MM.1S (cell line): Measurements from ENCODE around the gene PRR35.

Experiments
- DNase-seq: peaks from one replicate; pipeline ENCODE4 v3.0.0-alpha.2; 2015
- H2AFZ ChIP-seq: fragments of 300-600 bp; sonication (generic); 2 replicates; pipeline ENCODE4 v1.6.0; 2016; ENCODE audit warnings: antibody characterized with exemption, low read length
- H3F3A ChIP-seq: fragments of 300-600 bp; sonication (generic); 2 replicates; pipeline ENCODE4 v1.6.1; 2016; ENCODE audit warnings: mild to moderate bottlenecking, antibody characterized with exemption, low read length, moderate library complexity, mixed read lengths; ENCODE audit not compliant: insufficient read depth
- H3K27ac ChIP-seq: fragments of 300-600 bp; sonication (generic); 2 replicates; pipeline ENCODE4 v1.5.1; 2016; ENCODE audit warnings: mild to moderate bottlenecking, low read length
- H3K27me3 ChIP-seq: fragments of 300-600 bp; sonication (generic); replicated peaks from 2 replicates; pipeline ENCODE4 v1.6.0; 2016; ENCODE audit warnings: low read length; ENCODE audit not compliant: insufficient read depth
- H3K36me3 ChIP-seq: fragments of 300-600 bp; sonication (generic); replicated peaks from 2 replicates; pipeline ENCODE4 v1.6.1; 2016; ENCODE audit warnings: mild to moderate bottlenecking, low read length, mixed read lengths; ENCODE audit not compliant: insufficient read depth
- H3K4me1 ChIP-seq: fragments of 300-600 bp; sonication (generic); 2 replicates; pipeline ENCODE4 v1.6.1; 2016; ENCODE audit warnings: low read length, mixed read lengths
- H3K4me2 ChIP-seq: fragments of 300-600 bp; sonication (generic); 2 replicates; pipeline ENCODE4 v1.6.0; 2016; ENCODE audit warnings: low read depth, low read length
- H3K4me3 ChIP-seq: fragments of 300-600 bp; sonication (generic); 2 replicates; pipeline ENCODE4 v1.5.1; 2016; ENCODE audit warnings: low read length, mixed read lengths
- H3K79me2 ChIP-seq: fragments of 300-600 bp; sonication (generic); 2 replicates; pipeline ENCODE4 v1.6.1; 2016; ENCODE audit warnings: mixed run types, low read length, mixed read lengths
- H3K9ac ChIP-seq: fragments of 300-600 bp; sonication (generic); 2 replicates; pipeline ENCODE4 v1.6.1; 2016; ENCODE audit warnings: low read length, mixed read lengths
- H3K9me2 ChIP-seq: fragments of 300-600 bp; sonication (generic); replicated peaks from 2 replicates; pipeline ENCODE4 v1.6.1; 2016; ENCODE audit warnings: mild to moderate bottlenecking, low read length, mixed read lengths; ENCODE audit not compliant: insufficient read depth
- H3K9me3 ChIP-seq: fragments of 300-600 bp; sonication (generic); replicated peaks from 2 replicates; pipeline ENCODE4 v1.6.1; 2016; ENCODE audit warnings: mild to moderate bottlenecking, low read length, mixed read lengths; ENCODE audit not compliant: insufficient read depth
- H4K20me1 ChIP-seq: fragments of 300-600 bp; sonication (generic); 2 replicates; pipeline ENCODE4 v1.6.1; 2016; ENCODE audit warnings: mild to moderate bottlenecking, low read length, moderate library complexity, mixed read lengths; ENCODE audit not compliant: insufficient read depth
- CTCF ChIP-seq: fragments of 300-600 bp; sonication (generic); IDR thresholded peaks from 2 replicates; pipeline ENCODE4 v1.5.1; 2016; ENCODE audit warnings: antibody characterized with exemption, low read length, mixed read lengths
- EZH2 ChIP-seq: fragments of 300-600 bp; sonication (generic); optimal IDR thresholded peaks from 2 replicates; pipeline ENCODE3; 2017; ENCODE audit warnings: low read depth, mild to moderate bottlenecking, antibody characterized with exemption, low read length, mixed read lengths
- EZH2phosphoT487 ChIP-seq: fragments of 300-600 bp; sonication (generic); IDR thresholded peaks from 2 replicates; pipeline ENCODE4 v1.6.1; 2018; ENCODE audit warnings: antibody characterized with exemption, low read length

Gene PRR35

GRCh38 chr16:586645-587590, 26.7 kb downstream of the PRR35 start:
- no peak overlapping the region for H3K4me3 ChIP-seq
- H3K4me2 ChIP-seq, result no peak overlapping the region
- peaks cover 8% of the 10 kb centered on the region for H3K4me1 ChIP-seq
- H3K79me2 ChIP-seq, result peaks cover 36% of the 10 kb centered on the region
- DNase-seq, result no peak
- peaks cover 9% of the 10 kb centered on the region; the same call in 1 of the 2 replicates for H3F3A ChIP-seq
- H3K27me3 ChIP-seq, result no peaks in the 10 kb centered on the region
- H2AFZ ChIP-seq, result no peak overlapping the region
- no peaks in the 10 kb centered on the region for H3K9me2 ChIP-seq
- TF ChIP-seq EZH2 (no peak), CTCF (no peak), EZH2phosphoT487 (no peak)
- no peaks in the 10 kb centered on the region for H3K9me3 ChIP-seq
- H3K9ac ChIP-seq, result no peak overlapping the region; the same call in 1 of the 2 replicates
- H3K27ac ChIP-seq, result no peak overlapping the region
- H4K20me1 ChIP-seq, result no peaks in the 10 kb centered on the region
- no peaks in the 10 kb centered on the region for H3K36me3 ChIP-seq

GRCh38 chr16:588639-588888, 28.4 kb downstream of the PRR35 start:
- Histone ChIP-seq H3K9ac (peak overlapping the region; percentile 97), H2AFZ (peak overlapping the region; percentile 17; the same call in 1 of the 2 replicates), H3K79me2 (peaks cover 53% of the 10 kb centered on the region), H3K9me3 (no peaks in the 10 kb centered on the region), H3K4me3 (peak overlapping the region; percentile 99), H3K36me3 (no peaks in the 10 kb centered on the region), H3K27me3 (no peaks in the 10 kb centered on the region), H3K4me2 (peak overlapping the region; percentile 91), H4K20me1 (no peaks in the 10 kb centered on the region), H3K4me1 (peaks cover 8% of the 10 kb centered on the region), H3K9me2 (no peaks in the 10 kb centered on the region), H3K27ac (peak overlapping the region; percentile 99), H3F3A (peaks cover 9% of the 10 kb centered on the region; the same call in 1 of the 2 replicates)
- peak; percentile 53 for DNase-seq
- TF ChIP-seq EZH2phosphoT487 (no peak), CTCF (no peak), EZH2 (no peak)

- H3K4me3 ChIP-seq, result peak overlapping the region; percentile 99
- no peaks in the 10 kb centered on the region for H3K9me3 ChIP-seq
- no peaks in the 10 kb centered on the region for H3K9me2 ChIP-seq
- H3K27me3 ChIP-seq, result no peaks in the 10 kb centered on the region
- H3K9ac ChIP-seq, result peak overlapping the region; percentile 97
- no peak for TF ChIP-seq EZH2phosphoT487
- no peak for TF ChIP-seq EZH2
- no peak for TF ChIP-seq CTCF
- peak; percentile 95 for DNase-seq
- H3K27ac ChIP-seq, result peak overlapping the region; percentile 99
- peaks cover 58% of the 10 kb centered on the region for H3K79me2 ChIP-seq
- peak overlapping the region; percentile 91 for H3K4me2 ChIP-seq
- H3K4me1 ChIP-seq, result peaks cover 8% of the 10 kb centered on the region
- H4K20me1 ChIP-seq, result no peaks in the 10 kb centered on the region
- no peaks in the 10 kb centered on the region for H3K36me3 ChIP-seq
- H3F3A ChIP-seq, result peaks cover 9% of the 10 kb centered on the region; the same call in 1 of the 2 replicates
- H2AFZ ChIP-seq, result peak overlapping the region; percentile 93
Measured at GRCh38 chr16:588889-589657, 28.9 kb downstream of the PRR35 start.
